ENCODE measurements around the gene WARS2.
A peak's percentile ranks its signal among the peaks of the same experiment; 100 is the strongest.

The WARS2 gene

GRCh38 chr1:118982266-118982665, 158.2 kb downstream of the WARS2 start:
- DNase-seq (ENCODE audit: low read depth, low spot score) = no peak
- ChIA-PET CTCF (no interaction called here), POLR2A (interaction anchor here (1.0 kb wide), 1 partner anchor 158 kb away, joined by 3 read pairs; the partner anchor contains the start of gene WARS2)
- no peak for TF ChIP-seq CTCF (IDR thresholded peaks at IDR 0.05; ENCODE audit: insufficient read depth, low read length, missing control alignments)
- peak overlapping the region; percentile 83 for H3K4me3 ChIP-seq (ENCODE audit: low read depth, low read length)

- no peak for TF ChIP-seq CTCF (IDR thresholded peaks at IDR 0.05; ENCODE audit: insufficient read depth, low read length, missing control alignments)
- no peak for DNase-seq (ENCODE audit: low read depth, low spot score)
- POLR2A ChIA-PET = interaction anchor here (0.9 kb wide), 1 partner anchor 8 kb away, joined by 4 read pairs; no protein-coding TSS in a partner anchor
- CTCF ChIA-PET = interaction anchor here (0.8 to 1.0 kb wide), 2 partner anchors 13 to 28 kb away, joined by 3 read pairs; no protein-coding TSS in a partner anchor
- peak overlapping the region; percentile 83; the same call in 1 of the 2 replicates for H3K4me3 ChIP-seq (ENCODE audit: low read depth, low read length)
Observed at GRCh38 chr1:118981436-118981835, 159.0 kb downstream of the WARS2 start.
